ENCODE data around the gene HOXD3.

DNA sequence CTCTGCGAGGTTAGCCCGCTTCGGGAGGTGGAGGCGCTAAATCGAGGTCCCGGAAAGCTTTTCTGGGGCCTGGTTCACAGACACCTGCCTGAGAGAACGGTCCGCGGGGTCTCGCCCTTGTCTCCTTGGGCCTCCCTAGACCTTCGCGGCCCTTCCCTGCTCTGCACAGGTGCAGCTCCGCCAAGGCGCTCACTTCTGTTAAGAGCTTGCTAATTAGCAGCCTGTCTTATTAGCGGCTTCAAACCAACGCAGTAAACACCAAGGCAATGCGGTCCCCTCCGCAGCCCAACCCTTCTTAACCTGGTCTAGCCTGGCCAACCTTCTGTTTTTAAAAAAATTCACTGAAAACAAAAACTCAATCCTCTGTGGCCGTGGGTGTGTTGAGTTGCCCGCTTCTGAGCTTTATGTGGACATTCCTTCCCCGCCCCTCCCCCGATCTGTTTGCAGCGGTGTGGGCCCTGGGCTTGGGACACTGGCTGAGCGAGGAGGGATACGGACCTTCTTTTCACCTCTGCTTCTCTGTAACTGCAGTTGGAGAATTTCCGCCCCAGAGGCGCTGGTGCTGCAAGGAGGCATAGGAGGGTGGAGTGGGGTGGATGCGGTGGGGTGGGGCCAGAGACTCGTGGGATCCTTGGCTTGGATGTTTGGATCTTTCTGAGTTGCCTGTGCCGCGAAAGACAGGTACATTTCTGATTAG lies 9.2 kb upstream of the HOXD3 start:
- TF ChIP-seq POLR2A (IDR thresholded peaks at IDR 0.05) = no peak
- TF ChIP-seq, protein P1, sequence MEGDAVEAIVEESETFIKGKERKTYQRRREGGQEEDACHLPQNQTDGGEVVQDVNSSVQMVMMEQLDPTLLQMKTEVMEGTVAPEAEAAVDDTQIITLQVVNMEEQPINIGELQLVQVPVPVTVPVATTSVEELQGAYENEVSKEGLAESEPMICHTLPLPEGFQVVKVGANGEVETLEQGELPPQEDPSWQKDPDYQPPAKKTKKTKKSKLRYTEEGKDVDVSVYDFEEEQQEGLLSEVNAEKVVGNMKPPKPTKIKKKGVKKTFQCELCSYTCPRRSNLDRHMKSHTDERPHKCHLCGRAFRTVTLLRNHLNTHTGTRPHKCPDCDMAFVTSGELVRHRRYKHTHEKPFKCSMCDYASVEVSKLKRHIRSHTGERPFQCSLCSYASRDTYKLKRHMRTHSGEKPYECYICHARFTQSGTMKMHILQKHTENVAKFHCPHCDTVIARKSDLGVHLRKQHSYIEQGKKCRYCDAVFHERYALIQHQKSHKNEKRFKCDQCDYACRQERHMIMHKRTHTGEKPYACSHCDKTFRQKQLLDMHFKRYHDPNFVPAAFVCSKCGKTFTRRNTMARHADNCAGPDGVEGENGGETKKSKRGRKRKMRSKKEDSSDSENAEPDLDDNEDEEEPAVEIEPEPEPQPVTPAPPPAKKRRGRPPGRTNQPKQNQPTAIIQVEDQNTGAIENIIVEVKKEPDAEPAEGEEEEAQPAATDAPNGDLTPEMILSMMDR (IDR thresholded peaks at IDR 0.05) = no peak

All from esophagus squamous epithelium (tissue), 4 donors.